Liver (tissue), 3 donors: ENCODE measurements around the gene SNAPIN.

Experiments used
- ATF3 ChIP-seq: IDR thresholded peaks from 2 replicates; pipeline ENCODE4 v1.6.1; 2016; ENCODE audit warnings: antibody characterized with exemption
- CTCF ChIP-seq: fragments of 150-350 bp; IDR thresholded peaks from 2 replicates; pipeline ENCODE4 v1.5.1; 2017; ENCODE audit warnings: improper control_type of control experiment, low read depth, low read length; ENCODE audit not compliant: missing input control
- EGR1 ChIP-seq, 2 donors: IDR thresholded peaks; 2 replicates each; pipeline ENCODE4 v1.6.1; 2016 to 2018; ENCODE audit warnings: antibody characterized with exemption in 2 of 2, low read depth in 2 of 2
- FOXA1 ChIP-seq: IDR thresholded peaks from 2 replicates; pipeline ENCODE4 v1.6.1; 2016; ENCODE audit warnings: antibody characterized with exemption
- GABPA ChIP-seq, 2 donors: IDR thresholded peaks in 1 of 2; conservative IDR thresholded peaks in 1 of 2; 2 replicates each; pipeline ENCODE4 v1.6.1; 2016; ENCODE audit warnings: antibody characterized with exemption in 2 of 2, mild to moderate bottlenecking in 1 of 2, moderate library complexity in 1 of 2
- JUND ChIP-seq, 2 donors: IDR thresholded peaks; 2 replicates each; pipeline ENCODE4 v1.6.1; 2016; ENCODE audit warnings: antibody characterized with exemption in 2 of 2
- SP1 ChIP-seq: IDR thresholded peaks from 2 replicates; pipeline ENCODE4 v1.6.1; 2018; ENCODE audit warnings: antibody characterized with exemption, mild to moderate bottlenecking
- YY1 ChIP-seq: IDR thresholded peaks from 2 replicates; pipeline ENCODE4 v1.6.1; 2016; ENCODE audit warnings: antibody characterized with exemption, mild to moderate bottlenecking
- donor health status: healthy.
- donor health status: healthy.

- TF ChIP-seq CTCF (no peak), ATF3 (no peak), JUND (IDR thresholded peaks at IDR 0.05) (no peak), YY1 (no peak), EGR1 (IDR thresholded peaks at IDR 0.05; ENCODE audit: low read depth in 2 of 2) (peak; percentile 73 to 74), FOXA1 (no peak), SP1 (peak; percentile 23), GABPA (IDR thresholded peaks at IDR 0.05 in 1 of 2, conservative IDR thresholded peaks at IDR 0.05 in 1 of 2) (no peak)
Measured at GRCh38 chr1:153626904-153627714, 31.4 kb upstream of the SNAPIN start, which contains the start of gene S100A13.
